ENCODE results near the gene TCEAL7.

DNA sequence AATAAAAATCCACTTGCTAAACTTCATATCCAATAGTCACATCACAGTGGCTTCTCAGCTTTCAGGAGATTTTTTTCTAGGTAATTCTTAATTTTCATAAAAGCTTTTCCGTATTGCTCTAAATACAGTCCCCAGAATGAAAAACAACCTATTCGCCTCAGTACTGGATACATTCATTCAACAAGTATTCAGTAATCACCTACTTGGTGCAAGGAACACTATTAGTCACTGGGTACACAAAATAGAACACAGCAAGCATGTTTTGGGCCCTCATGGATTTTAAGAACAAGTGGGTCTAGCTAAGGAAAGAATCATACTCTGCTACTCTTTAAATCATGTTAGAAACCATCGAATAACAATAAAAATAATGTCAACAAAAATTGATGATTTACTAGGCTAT, 43.5 kb downstream of the TCEAL7 start:
- TF ChIP-seq, protein P1, sequence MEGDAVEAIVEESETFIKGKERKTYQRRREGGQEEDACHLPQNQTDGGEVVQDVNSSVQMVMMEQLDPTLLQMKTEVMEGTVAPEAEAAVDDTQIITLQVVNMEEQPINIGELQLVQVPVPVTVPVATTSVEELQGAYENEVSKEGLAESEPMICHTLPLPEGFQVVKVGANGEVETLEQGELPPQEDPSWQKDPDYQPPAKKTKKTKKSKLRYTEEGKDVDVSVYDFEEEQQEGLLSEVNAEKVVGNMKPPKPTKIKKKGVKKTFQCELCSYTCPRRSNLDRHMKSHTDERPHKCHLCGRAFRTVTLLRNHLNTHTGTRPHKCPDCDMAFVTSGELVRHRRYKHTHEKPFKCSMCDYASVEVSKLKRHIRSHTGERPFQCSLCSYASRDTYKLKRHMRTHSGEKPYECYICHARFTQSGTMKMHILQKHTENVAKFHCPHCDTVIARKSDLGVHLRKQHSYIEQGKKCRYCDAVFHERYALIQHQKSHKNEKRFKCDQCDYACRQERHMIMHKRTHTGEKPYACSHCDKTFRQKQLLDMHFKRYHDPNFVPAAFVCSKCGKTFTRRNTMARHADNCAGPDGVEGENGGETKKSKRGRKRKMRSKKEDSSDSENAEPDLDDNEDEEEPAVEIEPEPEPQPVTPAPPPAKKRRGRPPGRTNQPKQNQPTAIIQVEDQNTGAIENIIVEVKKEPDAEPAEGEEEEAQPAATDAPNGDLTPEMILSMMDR (optimal IDR thresholded peaks at IDR 0.05 in 1 of 3, IDR thresholded peaks at IDR 0.05 in 1 of 3, conservative IDR thresholded peaks at IDR 0.05 in 1 of 3; ENCODE audit: extremely low read depth in 1 of 3, insufficient read depth in 2 of 3, low read length in 3 of 3): no peak
- no peak for TF ChIP-seq EZH2 (IDR thresholded peaks at IDR 0.05; ENCODE audit: low read length)

Data from keratinocyte (primary cell).